Fibroblast of pulmonary artery (primary cell): ENCODE results near the gene LRP1B.

Experiments used
- DNase-seq: peaks from one replicate; pipeline ENCODE4 v3.0.0-alpha.2; 2010; ENCODE audit warnings: low read depth
- H3K4me3 ChIP-seq: replicated peaks from 2 replicates; pipeline ENCODE4 v1.5.1; 2011; ENCODE audit warnings: low read depth, mild to moderate bottlenecking, control low read depth, low read length, moderate library complexity
- TF ChIP-seq, protein P1 (sequence below): IDR thresholded peaks from 2 replicates; pipeline ENCODE4 v1.5.1; 2011; ENCODE audit warnings: mild to moderate bottlenecking, control low read depth, low read length, inconsistent platforms; ENCODE audit errors: missing control alignments

LRP1B gene

GRCh38 chr2:140891614-140892212 is 1239.1 kb downstream of the LRP1B start:
- no peak overlapping the region for H3K4me3 ChIP-seq
- TF ChIP-seq, protein P1, sequence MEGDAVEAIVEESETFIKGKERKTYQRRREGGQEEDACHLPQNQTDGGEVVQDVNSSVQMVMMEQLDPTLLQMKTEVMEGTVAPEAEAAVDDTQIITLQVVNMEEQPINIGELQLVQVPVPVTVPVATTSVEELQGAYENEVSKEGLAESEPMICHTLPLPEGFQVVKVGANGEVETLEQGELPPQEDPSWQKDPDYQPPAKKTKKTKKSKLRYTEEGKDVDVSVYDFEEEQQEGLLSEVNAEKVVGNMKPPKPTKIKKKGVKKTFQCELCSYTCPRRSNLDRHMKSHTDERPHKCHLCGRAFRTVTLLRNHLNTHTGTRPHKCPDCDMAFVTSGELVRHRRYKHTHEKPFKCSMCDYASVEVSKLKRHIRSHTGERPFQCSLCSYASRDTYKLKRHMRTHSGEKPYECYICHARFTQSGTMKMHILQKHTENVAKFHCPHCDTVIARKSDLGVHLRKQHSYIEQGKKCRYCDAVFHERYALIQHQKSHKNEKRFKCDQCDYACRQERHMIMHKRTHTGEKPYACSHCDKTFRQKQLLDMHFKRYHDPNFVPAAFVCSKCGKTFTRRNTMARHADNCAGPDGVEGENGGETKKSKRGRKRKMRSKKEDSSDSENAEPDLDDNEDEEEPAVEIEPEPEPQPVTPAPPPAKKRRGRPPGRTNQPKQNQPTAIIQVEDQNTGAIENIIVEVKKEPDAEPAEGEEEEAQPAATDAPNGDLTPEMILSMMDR, result peak; percentile 28
- no peak for DNase-seq

DNA sequence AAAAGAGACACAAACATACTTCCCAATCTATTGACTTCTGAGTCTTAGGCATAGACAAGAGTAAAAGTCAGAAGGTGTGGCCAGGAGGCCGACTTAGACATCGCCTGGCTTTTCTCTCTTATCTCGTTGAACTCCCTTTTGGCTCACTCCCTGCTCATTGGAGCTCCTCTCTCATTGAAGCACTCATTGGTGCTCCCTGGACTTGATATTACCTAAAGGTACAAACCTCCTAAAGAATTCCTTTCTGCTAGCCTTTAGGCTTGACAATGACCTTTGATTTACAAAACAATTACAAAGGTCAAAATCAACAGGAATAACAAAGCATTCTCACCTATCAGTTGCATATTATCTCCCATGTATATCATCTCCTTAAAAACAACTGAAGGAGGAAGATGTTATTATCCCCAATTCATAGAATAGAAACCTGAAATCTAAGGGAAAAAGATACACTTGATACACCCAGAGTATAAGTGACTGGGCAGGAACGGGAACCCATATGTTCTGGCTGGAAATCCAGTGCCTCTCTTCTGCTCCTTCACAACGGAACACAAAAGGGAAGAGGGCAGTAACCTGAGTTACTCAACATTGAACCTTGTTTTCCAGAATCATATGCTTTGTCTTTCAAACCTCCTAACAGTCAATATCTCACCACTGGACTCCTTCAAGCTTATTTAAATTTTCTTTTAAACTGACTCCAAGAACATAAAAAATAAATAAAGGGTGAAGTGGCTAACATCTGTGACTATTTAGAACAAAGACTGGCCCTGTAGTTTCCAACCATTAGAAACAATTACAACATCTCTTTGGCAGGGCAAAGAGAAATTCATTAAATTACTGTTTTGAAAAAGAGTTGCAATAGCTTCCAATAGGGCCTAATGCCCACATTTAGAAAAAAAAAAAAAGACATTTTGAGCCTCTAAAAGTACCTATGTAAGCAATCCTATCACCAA is 1247.9 kb downstream of the LRP1B start:
- H3K4me3 ChIP-seq, result no peak overlapping the region
- no peak for DNase-seq
- TF ChIP-seq, protein P1, result no peak

- DNase-seq, result no peak
- no peak overlapping the region for H3K4me3 ChIP-seq
- TF ChIP-seq, protein P1, result no peak
Observed at GRCh38 chr2:140880573-140880972, 1250.2 kb downstream of the LRP1B start.

- no peak for DNase-seq
- H3K4me3 ChIP-seq, result no peak overlapping the region
- TF ChIP-seq, protein P1, result no peak
Observed at GRCh38 chr2:140876015-140876414, 1254.8 kb downstream of the LRP1B start.

DNA sequence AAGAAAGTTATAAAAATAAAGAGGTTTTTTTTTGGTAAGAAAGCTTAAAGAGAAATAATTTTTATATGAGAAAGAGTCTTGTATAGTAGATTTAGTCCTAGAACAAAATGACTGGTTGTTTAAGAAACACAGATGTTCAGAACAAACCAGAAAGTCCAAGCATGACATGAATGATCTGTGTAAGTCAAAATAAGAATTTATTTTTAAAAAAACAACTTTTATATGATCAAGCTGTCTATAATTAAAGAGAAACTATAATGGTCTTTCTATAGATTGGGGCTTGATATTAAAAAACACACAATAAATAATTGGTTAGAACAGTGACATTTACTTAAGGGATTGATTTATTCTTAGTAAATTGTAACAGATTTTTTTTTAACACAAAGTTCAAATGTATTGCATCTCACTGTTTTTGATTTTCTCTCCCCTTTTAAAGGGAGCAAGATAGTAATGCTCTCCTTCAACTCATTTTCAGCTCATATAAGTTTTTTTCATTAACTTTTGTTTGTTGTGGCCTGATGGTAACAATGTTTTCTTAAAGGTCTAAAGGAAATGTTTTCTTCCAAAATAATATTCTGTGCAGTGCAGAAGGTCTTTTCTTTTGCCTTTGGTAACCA is 1256.8 kb downstream of the LRP1B start:
- no peak for DNase-seq
- H3K4me3 ChIP-seq, result no peak overlapping the region
- TF ChIP-seq, protein P1, result no peak

DNA sequence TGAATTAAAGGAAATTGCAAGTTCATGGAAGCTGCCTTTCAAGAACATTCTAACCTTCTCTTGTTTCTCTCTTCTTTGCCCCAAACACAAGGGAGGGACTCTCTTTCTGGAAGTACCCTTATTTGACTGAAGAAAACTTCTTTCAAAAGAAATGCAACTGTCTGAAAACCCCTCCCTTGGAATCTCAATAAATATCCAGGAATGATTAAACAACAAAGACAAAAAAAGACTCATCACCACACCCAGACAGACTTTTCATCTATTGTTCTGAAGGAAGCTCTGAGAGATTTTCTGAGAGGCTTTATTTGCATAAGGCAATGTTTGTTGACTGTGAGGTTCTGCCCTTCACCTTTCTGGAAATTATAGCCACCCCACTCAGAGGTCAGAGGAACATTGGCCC is 1260.9 kb downstream of the LRP1B start:
- DNase-seq, result no peak
- no peak overlapping the region for H3K4me3 ChIP-seq
- TF ChIP-seq, protein P1, result no peak
